Right forelimb (tissue), 1 donor: ENCODE data around the gene MED17.

ENCODE experiments used
- DNase-seq: peaks from one replicate; pipeline ENCODE4 v3.0.0-alpha.2; 2018

MED17 gene

GRCh38 chr11:93817426-93818348 lies 33.6 kb downstream of the MED17 start:
- DNase-seq: no peak

DNA sequence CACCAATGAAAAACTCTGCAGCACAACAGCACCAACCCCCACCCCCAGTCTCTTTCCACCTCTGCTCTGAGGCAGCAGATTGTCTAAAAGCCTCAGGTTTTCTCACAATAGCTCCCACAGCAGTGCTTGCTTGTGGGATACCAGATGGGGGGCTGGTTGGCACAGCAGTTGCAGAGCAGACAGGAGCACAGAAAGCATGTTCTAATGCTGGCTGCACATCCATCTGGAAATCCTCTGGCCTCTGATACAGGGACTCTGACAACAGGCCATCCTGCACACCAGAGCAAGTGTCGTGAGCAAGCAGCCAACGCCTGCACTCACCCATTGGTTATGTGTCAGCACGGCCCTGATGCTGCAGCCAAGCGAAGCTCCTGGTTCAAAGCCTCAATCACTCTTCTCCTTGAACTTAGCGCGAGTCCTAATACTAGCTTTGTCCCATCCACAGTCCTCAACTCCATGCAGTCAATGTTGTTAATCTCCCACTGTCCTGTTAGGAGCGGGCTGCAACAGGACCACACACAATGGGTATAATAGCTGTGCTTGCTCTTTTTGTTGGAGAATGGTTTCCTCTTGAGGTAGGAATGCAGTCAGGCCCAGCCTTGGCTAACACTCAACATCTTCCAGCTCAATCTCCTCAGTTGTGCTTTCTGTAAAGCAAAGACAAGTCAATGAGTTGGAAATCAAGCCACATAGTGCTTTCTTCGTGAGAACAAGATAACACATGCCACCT lies 36.0 kb downstream of the MED17 start:
- no peak for DNase-seq

- DNase-seq: no peak
Measured at GRCh38 chr11:93820847-93821246, 36.8 kb downstream of the MED17 start.

- DNase-seq: no peak
Measured at GRCh38 chr11:93821617-93822016, 37.5 kb downstream of the MED17 start.

DNA sequence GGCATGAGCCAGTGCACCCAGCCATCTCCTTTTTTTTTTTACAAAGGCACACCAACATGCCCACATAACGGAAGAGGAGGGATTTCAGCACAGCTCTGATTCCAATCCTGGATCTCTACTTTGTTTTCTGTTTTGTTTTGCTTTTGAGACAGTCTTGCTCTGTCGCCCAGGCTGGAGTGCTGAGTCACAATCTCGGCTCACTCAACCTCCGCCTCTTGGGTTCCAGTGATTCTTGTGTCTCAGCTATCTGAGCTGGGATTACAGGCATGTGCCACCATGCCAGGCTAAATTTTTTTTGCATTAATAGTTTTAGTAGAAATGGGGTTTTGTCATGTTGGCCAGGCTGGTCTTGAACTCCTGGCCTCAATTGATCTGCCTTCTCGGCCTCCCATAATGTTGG lies 38.3 kb downstream of the MED17 start:
- DNase-seq: no peak

- DNase-seq: no peak
Measured at GRCh38 chr11:93823210-93823609, 39.1 kb downstream of the MED17 start.

DNA sequence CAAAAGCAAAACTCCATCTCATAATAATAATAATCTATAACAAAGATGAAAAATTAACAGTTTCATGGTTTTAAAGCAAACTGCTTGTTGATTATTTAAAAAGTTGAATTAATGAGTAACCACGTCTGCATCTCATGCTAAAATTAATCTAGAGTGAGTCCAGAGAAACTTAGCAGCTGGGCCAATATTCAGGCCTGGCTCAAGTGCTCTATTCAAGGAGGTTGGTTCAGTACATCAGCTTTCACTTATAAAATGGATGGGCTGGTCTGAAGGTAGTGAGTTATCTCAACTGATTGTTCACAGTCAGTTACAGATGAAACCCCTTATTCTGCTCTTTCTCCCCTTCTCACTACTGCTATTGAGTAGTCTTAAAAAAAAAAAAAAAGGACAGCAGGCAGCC lies 43.3 kb downstream of the MED17 start:
- no peak for DNase-seq

DNA sequence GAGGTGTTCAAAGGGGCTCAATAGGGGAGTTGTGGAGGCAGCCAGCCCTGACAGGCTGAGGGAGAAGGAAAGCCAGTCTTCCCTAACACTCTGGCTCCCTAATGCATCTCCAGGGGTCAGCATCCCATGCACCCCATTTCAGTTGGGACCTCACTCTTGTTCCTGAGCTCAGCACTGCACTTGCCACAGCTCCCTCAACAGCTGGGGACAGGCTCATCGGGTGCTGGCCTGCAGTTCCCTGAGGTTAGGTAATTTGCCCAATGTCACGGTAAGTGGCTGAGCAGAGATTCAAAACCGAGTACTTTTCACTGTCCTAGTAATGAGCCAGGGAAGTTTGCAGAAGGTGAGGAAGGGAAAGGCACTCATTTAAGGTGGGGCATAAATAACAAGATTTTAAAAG lies 45.5 kb downstream of the MED17 start:
- no peak for DNase-seq

- DNase-seq: no peak
Measured at GRCh38 chr11:93831343-93832127, 47.5 kb downstream of the MED17 start.

GRCh38 chr11:93832780-93833179 lies 48.7 kb downstream of the MED17 start:
- no peak for DNase-seq

DNA sequence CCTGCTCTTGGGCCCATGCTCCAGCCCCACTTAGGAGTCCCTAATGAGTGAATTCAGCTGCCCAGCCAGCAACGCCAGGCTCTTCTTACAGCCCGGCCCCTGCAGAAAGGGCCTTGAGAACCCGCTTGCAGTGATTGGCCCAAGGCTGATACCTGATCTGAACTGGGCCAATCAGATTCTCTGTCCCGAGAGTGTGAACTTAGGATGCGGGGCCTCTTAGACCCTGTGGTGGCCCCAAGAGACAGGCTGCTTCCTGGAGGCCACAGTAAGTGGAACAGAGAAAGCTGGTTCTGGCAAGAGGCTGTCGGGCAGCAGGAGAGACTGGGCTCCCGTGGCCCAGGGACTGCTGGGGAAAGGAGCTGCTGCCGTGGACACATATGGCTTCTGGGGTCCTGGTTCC lies 54.9 kb downstream of the MED17 start:
- DNase-seq: no peak

GRCh38 chr11:93840180-93840579 lies 56.1 kb downstream of the MED17 start:
- DNase-seq: no peak

DNA sequence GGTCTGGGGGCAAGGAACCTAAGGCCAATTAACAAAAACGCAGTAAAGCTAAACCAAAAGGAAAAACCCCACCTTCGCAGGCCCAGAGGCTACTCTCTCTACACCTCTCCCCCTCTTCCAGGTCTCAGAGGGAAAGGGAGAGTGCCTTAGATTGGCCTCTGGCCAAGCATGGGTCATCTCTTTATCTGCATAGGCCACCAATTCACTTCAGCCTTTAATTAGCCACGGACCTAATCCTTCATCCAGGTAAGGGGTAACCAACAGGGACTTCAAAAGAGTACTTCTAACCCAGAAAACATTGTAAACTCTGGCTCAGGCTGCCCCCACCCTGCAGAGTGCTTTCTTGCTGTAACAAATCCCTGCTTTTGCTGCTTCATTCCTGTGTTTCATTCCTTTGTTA lies 56.9 kb downstream of the MED17 start:
- DNase-seq: no peak

DNA sequence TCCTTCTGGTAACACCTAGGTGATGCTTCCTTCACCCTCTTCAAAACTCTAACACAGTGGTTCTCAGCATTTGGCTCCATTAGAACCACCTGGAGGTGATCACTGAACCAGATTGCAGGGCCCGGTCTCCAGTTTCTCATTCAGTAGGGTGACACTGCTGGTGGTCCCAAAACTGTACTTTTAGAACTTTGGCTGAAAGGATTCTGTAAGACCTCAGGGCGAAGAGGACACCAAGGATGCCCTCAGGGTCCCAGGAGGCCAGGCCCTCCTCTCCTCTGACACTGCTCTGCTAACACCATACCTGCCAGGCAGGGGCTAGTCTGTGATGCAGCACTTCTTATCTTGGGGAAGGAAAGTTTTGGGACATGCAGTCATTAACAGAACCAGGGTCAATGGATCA lies 57.4 kb downstream of the MED17 start:
- DNase-seq: no peak

GRCh38 chr11:93842034-93842433 lies 58.0 kb downstream of the MED17 start:
- no peak for DNase-seq

DNA sequence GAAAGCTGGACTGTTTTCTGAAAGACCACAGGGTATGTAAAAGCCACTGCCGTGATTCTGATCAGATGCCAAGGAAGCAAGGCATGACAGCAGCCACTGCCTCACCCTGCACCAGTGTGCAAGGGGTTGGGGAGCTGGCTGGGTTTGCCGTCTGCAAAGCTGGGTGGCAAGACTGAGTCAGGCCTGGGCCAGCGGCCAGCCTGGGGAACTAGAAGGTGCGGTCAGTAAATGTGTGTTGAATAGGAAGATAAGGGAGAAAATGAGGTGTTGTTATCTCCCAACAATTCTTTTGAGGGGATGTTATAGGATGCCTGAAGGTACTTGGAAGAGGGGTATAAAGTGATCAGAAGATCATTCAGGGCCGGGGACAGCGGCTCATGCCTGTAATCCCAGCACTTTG lies 58.4 kb downstream of the MED17 start:
- DNase-seq: no peak

GRCh38 chr11:93843906-93844305 lies 59.8 kb downstream of the MED17 start:
- DNase-seq: no peak

DNA sequence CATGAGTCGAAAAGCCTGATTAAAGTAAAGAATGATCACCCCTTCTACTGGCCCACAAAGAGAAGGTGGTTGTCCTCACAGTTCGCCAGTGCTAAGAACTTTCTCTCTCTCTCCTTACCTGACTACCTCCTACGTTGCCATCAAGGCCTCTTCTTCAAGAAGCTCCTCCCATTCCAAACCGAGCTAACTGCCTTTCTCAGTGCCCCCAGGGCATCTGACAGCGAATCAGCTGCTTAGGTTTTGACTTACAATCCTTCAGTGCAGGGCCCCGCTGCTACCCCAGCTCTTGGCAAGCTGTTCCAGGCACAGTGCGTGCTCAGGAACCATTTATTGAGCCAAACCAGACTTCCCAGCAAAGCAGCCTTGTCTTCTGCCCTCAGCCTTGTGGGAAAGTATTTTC lies 60.5 kb downstream of the MED17 start:
- DNase-seq: no peak

DNA sequence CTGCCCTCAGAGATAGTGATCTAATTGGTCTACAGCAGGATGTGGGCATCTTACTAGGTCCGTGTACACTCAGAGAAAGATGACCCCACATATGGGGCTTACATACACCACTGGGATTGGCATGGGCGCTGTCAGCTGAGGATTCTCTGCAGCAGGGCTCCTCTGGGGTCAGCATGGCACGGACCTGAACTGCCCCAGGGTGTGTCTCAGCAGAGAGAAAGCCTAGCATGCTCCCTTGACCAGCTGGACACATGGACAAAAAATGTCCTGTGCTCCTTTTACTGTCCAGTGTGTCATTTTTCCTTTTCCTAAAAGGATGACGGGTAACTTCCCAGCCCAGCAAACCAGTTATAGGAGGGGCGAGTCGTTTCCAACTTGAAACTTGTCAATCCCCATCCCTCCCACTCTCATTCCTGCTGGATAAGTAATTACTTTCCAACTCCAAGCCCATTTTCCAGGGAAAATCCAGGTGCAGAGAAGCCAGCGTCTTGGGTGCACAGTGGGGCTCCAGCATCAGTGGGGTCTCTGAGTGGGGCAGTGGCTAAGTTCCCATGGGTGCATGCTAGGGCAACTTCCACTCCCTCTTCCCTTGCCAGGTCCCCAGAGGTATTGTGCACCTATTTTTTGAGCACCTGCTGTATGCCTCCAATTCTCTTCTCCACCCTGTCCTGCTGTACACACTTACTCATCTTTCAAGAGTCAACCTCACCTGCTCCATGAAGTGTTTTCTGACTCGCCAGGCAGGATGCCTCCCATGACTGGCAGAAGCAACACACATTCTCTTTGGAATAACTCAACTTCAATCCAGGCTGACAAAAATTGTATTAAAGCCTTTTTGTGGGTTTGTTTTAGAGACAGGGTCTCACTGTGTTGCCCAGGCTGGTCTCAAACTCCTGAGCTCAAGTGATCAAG lies 61.4 kb downstream of the MED17 start:
- no peak for DNase-seq

GRCh38 chr11:93846411-93846810 lies 62.3 kb downstream of the MED17 start:
- DNase-seq: no peak

- DNase-seq: no peak
Measured at GRCh38 chr11:93849201-93849600, 65.1 kb downstream of the MED17 start.
